GM23338 (cell line): ENCODE measurements around the gene ZER1. TPM values are rescaled to one million over a fixed set of nuclear protein-coding genes. Genes with fewer than 3 reads are reported as not detected.

Experiments used
- ATAC-seq: fragments of 200-7000 bp; cut with Tn5 transposase; 3 replicates; pipeline ENCODE4 v1.9.1; 2020
- DNase-seq: peaks from one replicate; pipeline ENCODE4 v3.0.0-alpha.2; 2015; ENCODE audit warnings: low spot score
- H2AFZ ChIP-seq: fragments of 200-600 bp; sonication (generic); 2 replicates; pipeline ENCODE4 v1.8.0; 2016; ENCODE audit warnings: antibody characterized with exemption, mild to moderate bottlenecking, moderate library complexity
- H3F3A ChIP-seq: fragments of 200-600 bp; sonication (generic); replicated peaks from 2 replicates; pipeline ENCODE4 v1.8.0; 2017; ENCODE audit warnings: antibody characterized with exemption, mixed run types, low read depth
- H3K27ac ChIP-seq: fragments of 200-600 bp; sonication (generic); 2 replicates; pipeline ENCODE4 v1.6.1; 2016; ENCODE audit warnings: low read depth
- H3K27me3 ChIP-seq: fragments of 200-600 bp; sonication (generic); 2 replicates; pipeline ENCODE4 v1.8.0; 2016; ENCODE audit warnings: mild to moderate bottlenecking, mixed run types, moderate library complexity; ENCODE audit not compliant: insufficient read depth
- H3K36me3 ChIP-seq: fragments of 200-600 bp; sonication (generic); 2 replicates; pipeline ENCODE4 v1.8.0; 2016; ENCODE audit warnings: mild to moderate bottlenecking; ENCODE audit not compliant: insufficient read depth
- H3K4me1 ChIP-seq: fragments of 200-600 bp; sonication (generic); 2 replicates; pipeline ENCODE4 v1.8.0; 2016; ENCODE audit warnings: mild to moderate bottlenecking, moderate library complexity; ENCODE audit not compliant: insufficient read depth
- H3K4me2 ChIP-seq: fragments of 200-600 bp; sonication (generic); 2 replicates; pipeline ENCODE4 v1.7.1; 2017; ENCODE audit warnings: mixed run types
- H3K4me3 ChIP-seq: fragments of 200-600 bp; sonication (generic); 2 replicates; pipeline ENCODE4 v1.6.1; 2016; ENCODE audit warnings: mixed run types
- H3K79me2 ChIP-seq: fragments of 200-600 bp; sonication (generic); replicated peaks from 2 replicates; pipeline ENCODE4 v1.8.0; 2017; ENCODE audit warnings: mild to moderate bottlenecking; ENCODE audit not compliant: insufficient read depth
- H3K9me2 ChIP-seq: fragments of 200-600 bp; sonication (generic); 2 replicates; pipeline ENCODE4 v1.8.0; 2017; ENCODE audit not compliant: insufficient read depth
- H4K20me1 ChIP-seq: fragments of 200-600 bp; sonication (generic); replicated peaks from 2 replicates; pipeline ENCODE4 v1.8.0; 2017; ENCODE audit warnings: mild to moderate bottlenecking; ENCODE audit not compliant: insufficient read depth
- H3K27ac Mint-ChIP-seq: 2 replicates; pipeline ENCODE4 v1.8.0; 2020; ENCODE audit warnings: inconsistent platforms, mild to moderate bottlenecking, moderate library complexity, mixed read lengths
- H3K27me3 Mint-ChIP-seq: 3 replicates; pipeline ENCODE4 v1.8.0; 2022; ENCODE audit warnings: low read depth, mild to moderate bottlenecking, moderate library complexity, mixed read lengths, inconsistent platforms; ENCODE audit not compliant: insufficient read depth, poor library complexity
- H3K36me3 Mint-ChIP-seq: 3 replicates; pipeline ENCODE4 v1.8.0; 2021; ENCODE audit warnings: low read depth, mild to moderate bottlenecking, inconsistent platforms, moderate library complexity, mixed read lengths
- H3K4me1 Mint-ChIP-seq: 3 replicates; pipeline ENCODE4 v1.8.0; 2020; ENCODE audit warnings: mild to moderate bottlenecking, inconsistent platforms, mixed read lengths
- H3K4me3 Mint-ChIP-seq: 3 replicates; pipeline ENCODE4 v1.8.0; 2021; ENCODE audit warnings: moderate library complexity, mild to moderate bottlenecking, inconsistent platforms, mixed read lengths
- H3K9me3 Mint-ChIP-seq: 3 replicates; pipeline ENCODE4 v1.8.0; 2020; ENCODE audit warnings: moderate library complexity, mild to moderate bottlenecking, inconsistent platforms, mixed read lengths
- CREB1 ChIP-seq: fragments of 250-450 bp; sonication (Bioruptor Pico); IDR thresholded peaks from 2 replicates; pipeline ENCODE4 v1.5.0; 2020; ENCODE audit warnings: low read depth, mild to moderate bottlenecking, moderate library complexity
- CTCF ChIP-seq, 2 experiments: fragments of 200-600 bp in 1 of 2; sonication (generic) in 1 of 2; conservative IDR thresholded peaks; 2 replicates each; pipeline versions ENCODE4 v1.5.1 to v1.6.1; 2016 to 2017; ENCODE audit warnings: antibody characterized with exemption in 2 of 2, low read depth in 2 of 2, mild to moderate bottlenecking in 2 of 2, moderate library complexity in 1 of 2
- EZH2 ChIP-seq: fragments of 200-600 bp; sonication (generic); IDR thresholded peaks from one replicate; pipeline ENCODE4 v1.8.0; 2017; ENCODE audit warnings: antibody characterized with exemption, mild to moderate bottlenecking, low read depth; ENCODE audit not compliant: unreplicated experiment
- EZH2phosphoT487 ChIP-seq: fragments of 200-600 bp; sonication (generic); IDR thresholded peaks from one replicate; pipeline ENCODE4 v1.8.1; 2018; ENCODE audit warnings: antibody characterized with exemption; ENCODE audit not compliant: unreplicated experiment
- JUNB ChIP-seq: IDR thresholded peaks from one replicate; pipeline ENCODE4 v1.6.1; 2016; ENCODE audit warnings: antibody characterized with exemption; ENCODE audit not compliant: unreplicated experiment
- NANOG ChIP-seq: IDR thresholded peaks from 2 replicates; pipeline ENCODE4 v1.6.1; 2016; ENCODE audit warnings: antibody characterized with exemption, borderline replicate concordance
- STAT1 ChIP-seq: IDR thresholded peaks from one replicate; pipeline ENCODE4 v1.6.1; 2016; ENCODE audit warnings: antibody characterized with exemption; ENCODE audit not compliant: unreplicated experiment
- ZNF114 ChIP-seq: fragments of 250-450 bp; sonication (Bioruptor Pico); IDR thresholded peaks from 2 replicates; pipeline ENCODE4 v1.5.0; 2020; ENCODE audit warnings: mild to moderate bottlenecking, moderate library complexity
- ZNF331 ChIP-seq: fragments of 250-450 bp; sonication (Bioruptor Pico); IDR thresholded peaks from 2 replicates; pipeline ENCODE4 v1.5.0; 2020; ENCODE audit warnings: low read depth, mild to moderate bottlenecking, moderate library complexity
- polyA plus RNA-seq: library from polyadenylated mRNA; unstranded; fragments of >200 nt; fragmentation: Nextera tagmentation; extraction: Ambion mirVana; gene quantifications from 2 replicates; pipeline ENCODE4 v1.2.1, GENCODE V29; 2016
- total RNA-seq: library from RNA; depleted of rRNA; stranded (reverse); fragments of >200 nt; shearing (Covaris generic); gene quantifications from 2 replicates; pipeline ENCODE4 v1.2.3, GENCODE V29; 2014
- TF ChIP-seq, protein P1 (sequence below): IDR thresholded peaks from 2 replicates; pipeline ENCODE4 v1.6.1; 2016; ENCODE audit warnings: antibody characterized with exemption
- TF ChIP-seq, protein P2 (sequence below): fragments of 250-450 bp; sonication (Bioruptor Pico); IDR thresholded peaks from 2 replicates; pipeline ENCODE4 v1.5.0; 2020; ENCODE audit warnings: mild to moderate bottlenecking, moderate library complexity
- TF ChIP-seq, protein P3 (sequence below): IDR thresholded peaks from one replicate; pipeline ENCODE4 v1.6.1; 2018; ENCODE audit warnings: antibody characterized with exemption; ENCODE audit not compliant: unreplicated experiment

Gene ZER1
- total and polyA plus RNA-seq, 2 experiments from 2014 or later: 7.0 to 23.9 TPM

DNA sequence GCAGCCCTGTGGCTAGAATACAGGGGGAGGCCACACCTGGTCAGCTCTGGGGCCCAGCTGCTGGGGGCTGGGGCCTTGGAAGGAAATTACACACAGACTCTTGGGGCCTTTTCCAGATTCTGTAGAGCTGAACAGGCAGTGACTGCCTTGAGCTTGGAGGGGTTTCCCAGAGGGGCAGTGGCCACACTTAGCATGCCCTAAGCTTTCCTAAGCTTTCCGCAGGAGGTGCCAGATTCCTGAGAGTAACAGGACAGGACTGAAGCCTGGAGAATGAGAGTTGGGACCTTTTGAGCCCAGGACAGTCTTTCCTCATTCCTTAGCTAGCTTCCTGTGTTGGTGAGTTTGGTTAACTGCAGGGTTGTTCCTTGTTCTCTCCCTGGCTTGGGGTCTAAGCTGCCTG lies 16.7 kb upstream of the ZER1 start (continued):
- TF ChIP-seq CTCF (conservative IDR thresholded peaks at IDR 0.05; ENCODE audit: low read depth in 2 of 2): no peak
- no peak for TF ChIP-seq EZH2phosphoT487
- TF ChIP-seq, protein P1, sequence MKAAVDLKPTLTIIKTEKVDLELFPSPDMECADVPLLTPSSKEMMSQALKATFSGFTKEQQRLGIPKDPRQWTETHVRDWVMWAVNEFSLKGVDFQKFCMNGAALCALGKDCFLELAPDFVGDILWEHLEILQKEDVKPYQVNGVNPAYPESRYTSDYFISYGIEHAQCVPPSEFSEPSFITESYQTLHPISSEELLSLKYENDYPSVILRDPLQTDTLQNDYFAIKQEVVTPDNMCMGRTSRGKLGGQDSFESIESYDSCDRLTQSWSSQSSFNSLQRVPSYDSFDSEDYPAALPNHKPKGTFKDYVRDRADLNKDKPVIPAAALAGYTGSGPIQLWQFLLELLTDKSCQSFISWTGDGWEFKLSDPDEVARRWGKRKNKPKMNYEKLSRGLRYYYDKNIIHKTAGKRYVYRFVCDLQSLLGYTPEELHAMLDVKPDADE: no peak
- TF ChIP-seq NANOG: no peak
- TF ChIP-seq ZNF114: no peak
- TF ChIP-seq STAT1: no peak
- no peak for TF ChIP-seq EZH2
- TF ChIP-seq ZNF331: no peak

DNA sequence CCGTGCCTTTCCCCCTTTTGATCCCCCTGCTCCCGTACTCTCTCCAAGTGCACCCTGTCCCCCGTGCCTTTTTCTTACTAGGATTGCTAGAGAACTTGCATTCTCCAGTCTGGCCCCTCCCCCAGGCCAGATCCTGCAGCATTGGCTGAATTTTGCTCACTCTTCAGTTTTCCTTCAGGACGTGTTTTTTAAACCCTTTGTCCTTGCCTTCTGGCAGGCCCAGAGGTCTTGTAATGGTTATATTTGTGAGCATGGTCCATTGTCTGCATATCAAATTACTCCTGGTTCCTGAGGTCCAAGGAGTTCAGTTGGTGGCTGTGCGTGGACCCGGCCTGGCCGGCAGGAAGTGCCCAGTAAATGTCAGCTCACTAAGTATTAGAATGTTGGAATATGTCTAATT lies 15.9 kb upstream of the ZER1 start:
- Histone ChIP-seq H3K27ac (peak overlapping the region; percentile 66; the same call in 1 of the 2 replicates), H3K4me2 (peak overlapping the region; percentile 99), H2AFZ (peak overlapping the region; percentile 92), H3K27me3 (no peaks in the 10 kb centered on the region), H3K79me2 (peaks cover 15% of the 10 kb centered on the region), H3K4me3 (peak overlapping the region; percentile 95), H3F3A (peaks cover 16% of the 10 kb centered on the region), H3K36me3 (no peaks in the 10 kb centered on the region; the same call in 1 of the 2 replicates), H3K9me2 (no peaks in the 10 kb centered on the region), H3K4me1 (peaks cover 7% of the 10 kb centered on the region), H4K20me1 (no peaks in the 10 kb centered on the region)
- peaks cover 3% of the 10 kb centered on the region; the same call in 2 of the 3 replicates for H3K4me1 Mint-ChIP-seq
- DNase-seq (no peak), ATAC-seq (no peak)
- H3K27ac Mint-ChIP-seq: peak overlapping the region; percentile 67; the same call in 1 of the 2 replicates
- peaks cover 8% of the 10 kb centered on the region for H3K27me3 Mint-ChIP-seq
- H3K36me3 Mint-ChIP-seq: peaks cover 5% of the 10 kb centered on the region; the same call in 2 of the 3 replicates
- peak overlapping the region; percentile 93 for H3K4me3 Mint-ChIP-seq
- no peaks in the 10 kb centered on the region; the same call in 2 of the 3 replicates for H3K9me3 Mint-ChIP-seq
- TF ChIP-seq, protein P2, sequence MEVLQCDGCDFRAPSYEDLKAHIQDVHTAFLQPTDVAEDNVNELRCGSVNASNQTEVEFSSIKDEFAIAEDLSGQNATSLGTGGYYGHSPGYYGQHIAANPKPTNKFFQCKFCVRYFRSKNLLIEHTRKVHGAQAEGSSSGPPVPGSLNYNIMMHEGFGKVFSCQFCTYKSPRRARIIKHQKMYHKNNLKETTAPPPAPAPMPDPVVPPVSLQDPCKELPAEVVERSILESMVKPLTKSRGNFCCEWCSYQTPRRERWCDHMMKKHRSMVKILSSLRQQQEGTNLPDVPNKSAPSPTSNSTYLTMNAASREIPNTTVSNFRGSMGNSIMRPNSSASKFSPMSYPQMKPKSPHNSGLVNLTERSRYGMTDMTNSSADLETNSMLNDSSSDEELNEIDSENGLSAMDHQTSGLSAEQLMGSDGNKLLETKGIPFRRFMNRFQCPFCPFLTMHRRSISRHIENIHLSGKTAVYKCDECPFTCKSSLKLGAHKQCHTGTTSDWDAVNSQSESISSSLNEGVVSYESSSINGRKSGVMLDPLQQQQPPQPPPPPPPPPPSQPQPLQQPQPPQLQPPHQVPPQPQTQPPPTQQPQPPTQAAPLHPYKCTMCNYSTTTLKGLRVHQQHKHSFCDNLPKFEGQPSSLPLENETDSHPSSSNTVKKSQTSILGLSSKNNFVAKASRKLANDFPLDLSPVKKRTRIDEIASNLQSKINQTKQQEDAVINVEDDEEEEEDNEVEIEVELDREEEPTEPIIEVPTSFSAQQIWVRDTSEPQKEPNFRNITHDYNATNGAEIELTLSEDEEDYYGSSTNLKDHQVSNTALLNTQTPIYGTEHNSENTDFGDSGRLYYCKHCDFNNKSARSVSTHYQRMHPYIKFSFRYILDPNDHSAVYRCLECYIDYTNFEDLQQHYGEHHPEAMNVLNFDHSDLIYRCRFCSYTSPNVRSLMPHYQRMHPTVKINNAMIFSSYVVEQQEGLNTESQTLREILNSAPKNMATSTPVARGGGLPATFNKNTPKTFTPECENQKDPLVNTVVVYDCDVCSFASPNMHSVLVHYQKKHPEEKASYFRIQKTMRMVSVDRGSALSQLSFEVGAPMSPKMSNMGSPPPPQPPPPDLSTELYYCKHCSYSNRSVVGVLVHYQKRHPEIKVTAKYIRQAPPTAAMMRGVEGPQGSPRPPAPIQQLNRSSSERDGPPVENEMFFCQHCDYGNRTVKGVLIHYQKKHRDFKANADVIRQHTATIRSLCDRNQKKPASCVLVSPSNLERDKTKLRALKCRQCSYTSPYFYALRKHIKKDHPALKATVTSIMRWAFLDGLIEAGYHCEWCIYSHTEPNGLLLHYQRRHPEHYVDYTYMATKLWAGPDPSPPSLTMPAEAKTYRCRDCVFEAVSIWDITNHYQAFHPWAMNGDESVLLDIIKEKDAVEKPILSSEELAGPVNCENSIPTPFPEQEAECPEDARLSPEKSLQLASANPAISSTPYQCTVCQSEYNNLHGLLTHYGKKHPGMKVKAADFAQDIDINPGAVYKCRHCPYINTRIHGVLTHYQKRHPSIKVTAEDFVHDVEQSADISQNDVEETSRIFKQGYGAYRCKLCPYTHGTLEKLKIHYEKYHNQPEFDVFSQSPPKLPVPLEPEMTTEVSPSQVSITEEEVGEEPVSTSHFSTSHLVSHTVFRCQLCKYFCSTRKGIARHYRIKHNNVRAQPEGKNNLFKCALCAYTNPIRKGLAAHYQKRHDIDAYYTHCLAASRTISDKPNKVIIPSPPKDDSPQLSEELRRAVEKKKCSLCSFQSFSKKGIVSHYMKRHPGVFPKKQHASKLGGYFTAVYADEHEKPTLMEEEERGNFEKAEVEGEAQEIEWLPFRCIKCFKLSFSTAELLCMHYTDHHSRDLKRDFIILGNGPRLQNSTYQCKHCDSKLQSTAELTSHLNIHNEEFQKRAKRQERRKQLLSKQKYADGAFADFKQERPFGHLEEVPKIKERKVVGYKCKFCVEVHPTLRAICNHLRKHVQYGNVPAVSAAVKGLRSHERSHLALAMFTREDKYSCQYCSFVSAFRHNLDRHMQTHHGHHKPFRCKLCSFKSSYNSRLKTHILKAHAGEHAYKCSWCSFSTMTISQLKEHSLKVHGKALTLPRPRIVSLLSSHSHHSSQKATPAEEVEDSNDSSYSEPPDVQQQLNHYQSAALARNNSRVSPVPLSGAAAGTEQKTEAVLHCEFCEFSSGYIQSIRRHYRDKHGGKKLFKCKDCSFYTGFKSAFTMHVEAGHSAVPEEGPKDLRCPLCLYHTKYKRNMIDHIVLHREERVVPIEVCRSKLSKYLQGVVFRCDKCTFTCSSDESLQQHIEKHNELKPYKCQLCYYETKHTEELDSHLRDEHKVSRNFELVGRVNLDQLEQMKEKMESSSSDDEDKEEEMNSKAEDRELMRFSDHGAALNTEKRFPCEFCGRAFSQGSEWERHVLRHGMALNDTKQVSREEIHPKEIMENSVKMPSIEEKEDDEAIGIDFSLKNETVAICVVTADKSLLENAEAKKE (CRISPR knock-in tag): no peak
- TF ChIP-seq NANOG (no peak), ZNF114 (no peak), JUNB (no peak), CREB1 (no peak), EZH2 (no peak), STAT1 (no peak)
- TF ChIP-seq, protein P3, sequence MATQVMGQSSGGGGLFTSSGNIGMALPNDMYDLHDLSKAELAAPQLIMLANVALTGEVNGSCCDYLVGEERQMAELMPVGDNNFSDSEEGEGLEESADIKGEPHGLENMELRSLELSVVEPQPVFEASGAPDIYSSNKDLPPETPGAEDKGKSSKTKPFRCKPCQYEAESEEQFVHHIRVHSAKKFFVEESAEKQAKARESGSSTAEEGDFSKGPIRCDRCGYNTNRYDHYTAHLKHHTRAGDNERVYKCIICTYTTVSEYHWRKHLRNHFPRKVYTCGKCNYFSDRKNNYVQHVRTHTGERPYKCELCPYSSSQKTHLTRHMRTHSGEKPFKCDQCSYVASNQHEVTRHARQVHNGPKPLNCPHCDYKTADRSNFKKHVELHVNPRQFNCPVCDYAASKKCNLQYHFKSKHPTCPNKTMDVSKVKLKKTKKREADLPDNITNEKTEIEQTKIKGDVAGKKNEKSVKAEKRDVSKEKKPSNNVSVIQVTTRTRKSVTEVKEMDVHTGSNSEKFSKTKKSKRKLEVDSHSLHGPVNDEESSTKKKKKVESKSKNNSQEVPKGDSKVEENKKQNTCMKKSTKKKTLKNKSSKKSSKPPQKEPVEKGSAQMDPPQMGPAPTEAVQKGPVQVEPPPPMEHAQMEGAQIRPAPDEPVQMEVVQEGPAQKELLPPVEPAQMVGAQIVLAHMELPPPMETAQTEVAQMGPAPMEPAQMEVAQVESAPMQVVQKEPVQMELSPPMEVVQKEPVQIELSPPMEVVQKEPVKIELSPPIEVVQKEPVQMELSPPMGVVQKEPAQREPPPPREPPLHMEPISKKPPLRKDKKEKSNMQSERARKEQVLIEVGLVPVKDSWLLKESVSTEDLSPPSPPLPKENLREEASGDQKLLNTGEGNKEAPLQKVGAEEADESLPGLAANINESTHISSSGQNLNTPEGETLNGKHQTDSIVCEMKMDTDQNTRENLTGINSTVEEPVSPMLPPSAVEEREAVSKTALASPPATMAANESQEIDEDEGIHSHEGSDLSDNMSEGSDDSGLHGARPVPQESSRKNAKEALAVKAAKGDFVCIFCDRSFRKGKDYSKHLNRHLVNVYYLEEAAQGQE: no peak
